GM12865 (cell line): Measurements from ENCODE around the gene TEX29.

ENCODE experiments used
- DNase-seq: peaks from one replicate; pipeline ENCODE4 v3.0.0; 2010; ENCODE audit warnings: low read depth
- H3K4me3 ChIP-seq: 2 replicates; pipeline ENCODE4 v1.5.1; 2011; ENCODE audit warnings: mild to moderate bottlenecking, low read depth, low read length, control low read depth
- TF ChIP-seq, protein P1 (sequence below): IDR thresholded peaks from 2 replicates; pipeline ENCODE4 v1.5.1; 2011; ENCODE audit warnings: low read length, control low read depth, low read depth, inconsistent platforms; ENCODE audit not compliant: insufficient read depth; ENCODE audit errors: missing control alignments

The TEX29 gene

GRCh38 chr13:111360452-111360851 is 40.0 kb downstream of the TEX29 start:
- TF ChIP-seq, protein P1, sequence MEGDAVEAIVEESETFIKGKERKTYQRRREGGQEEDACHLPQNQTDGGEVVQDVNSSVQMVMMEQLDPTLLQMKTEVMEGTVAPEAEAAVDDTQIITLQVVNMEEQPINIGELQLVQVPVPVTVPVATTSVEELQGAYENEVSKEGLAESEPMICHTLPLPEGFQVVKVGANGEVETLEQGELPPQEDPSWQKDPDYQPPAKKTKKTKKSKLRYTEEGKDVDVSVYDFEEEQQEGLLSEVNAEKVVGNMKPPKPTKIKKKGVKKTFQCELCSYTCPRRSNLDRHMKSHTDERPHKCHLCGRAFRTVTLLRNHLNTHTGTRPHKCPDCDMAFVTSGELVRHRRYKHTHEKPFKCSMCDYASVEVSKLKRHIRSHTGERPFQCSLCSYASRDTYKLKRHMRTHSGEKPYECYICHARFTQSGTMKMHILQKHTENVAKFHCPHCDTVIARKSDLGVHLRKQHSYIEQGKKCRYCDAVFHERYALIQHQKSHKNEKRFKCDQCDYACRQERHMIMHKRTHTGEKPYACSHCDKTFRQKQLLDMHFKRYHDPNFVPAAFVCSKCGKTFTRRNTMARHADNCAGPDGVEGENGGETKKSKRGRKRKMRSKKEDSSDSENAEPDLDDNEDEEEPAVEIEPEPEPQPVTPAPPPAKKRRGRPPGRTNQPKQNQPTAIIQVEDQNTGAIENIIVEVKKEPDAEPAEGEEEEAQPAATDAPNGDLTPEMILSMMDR, result no peak
- no peak overlapping the region for H3K4me3 ChIP-seq
- DNase-seq, result no peak

GRCh38 chr13:111361046-111361872 is 40.8 kb downstream of the TEX29 start:
- H3K4me3 ChIP-seq, result no peak overlapping the region
- TF ChIP-seq, protein P1, result no peak
- no peak for DNase-seq

DNA sequence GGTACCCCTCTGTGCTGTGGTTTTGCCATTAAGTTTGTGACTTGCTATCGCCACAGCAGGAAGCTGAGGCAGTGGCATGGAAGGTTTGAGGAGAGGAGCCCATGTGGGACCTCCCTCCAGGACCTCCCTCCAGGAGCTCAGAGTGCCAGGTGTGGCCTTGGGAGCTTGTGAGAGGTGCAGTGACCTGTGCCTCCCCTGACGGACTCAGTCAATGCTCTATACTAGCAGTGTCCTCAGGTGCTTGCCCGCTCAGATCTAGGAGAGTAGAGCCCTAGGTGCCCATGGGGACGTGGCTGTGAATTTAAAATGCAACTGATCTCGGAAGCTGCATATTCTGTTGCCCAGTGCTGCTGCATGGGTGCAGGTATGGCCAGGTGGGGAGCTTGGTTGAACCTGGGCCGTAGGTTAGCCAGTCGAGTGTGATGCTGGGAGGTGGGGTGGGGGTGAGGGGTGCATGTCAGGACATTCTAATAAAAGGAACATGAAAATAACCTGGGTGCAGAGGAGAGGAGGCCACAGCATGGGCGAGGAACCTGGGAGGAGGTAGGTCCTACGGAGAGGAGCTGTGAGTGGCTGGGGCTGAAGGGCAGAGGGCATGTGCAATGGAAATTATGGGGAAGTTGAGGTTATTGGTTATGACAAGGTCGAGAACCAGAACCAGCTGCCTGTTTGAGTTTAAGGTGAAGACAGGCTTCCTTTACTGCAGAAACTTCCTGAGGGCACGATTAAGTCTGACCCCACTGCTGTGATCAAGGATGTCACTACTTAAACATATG is 41.6 kb downstream of the TEX29 start:
- no peak for DNase-seq
- no peak overlapping the region for H3K4me3 ChIP-seq
- TF ChIP-seq, protein P1, result no peak

GRCh38 chr13:111363121-111363520 is 42.7 kb downstream of the TEX29 start:
- no peak for DNase-seq

DNA sequence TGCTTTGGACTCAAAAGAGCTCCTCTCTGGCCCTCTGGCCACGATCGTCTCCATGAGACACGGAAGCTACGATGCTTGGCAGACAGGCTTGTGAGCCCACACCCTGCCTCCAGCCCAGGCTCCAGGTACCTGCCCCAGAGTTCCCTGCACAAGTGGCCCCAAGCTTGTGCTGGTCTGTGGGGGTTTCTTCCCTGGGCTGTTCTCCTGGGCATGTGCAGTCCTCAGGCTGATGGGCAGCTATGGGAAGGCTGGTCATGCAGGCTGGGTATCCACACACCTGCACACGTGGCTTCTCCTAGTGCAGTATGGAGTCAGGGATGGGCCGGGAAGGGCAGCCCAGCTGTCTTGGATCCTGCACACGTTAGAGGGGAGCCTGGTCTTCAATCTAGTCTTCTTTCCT is 43.1 kb downstream of the TEX29 start:
- no peak for DNase-seq
- TF ChIP-seq, protein P1, result no peak
- no peak overlapping the region for H3K4me3 ChIP-seq

More at GRCh38 chr13:111363121-111363520, 42.7 kb downstream of the TEX29 start:
- no peak overlapping the region for H3K4me3 ChIP-seq
- TF ChIP-seq, protein P1, result no peak

DNA sequence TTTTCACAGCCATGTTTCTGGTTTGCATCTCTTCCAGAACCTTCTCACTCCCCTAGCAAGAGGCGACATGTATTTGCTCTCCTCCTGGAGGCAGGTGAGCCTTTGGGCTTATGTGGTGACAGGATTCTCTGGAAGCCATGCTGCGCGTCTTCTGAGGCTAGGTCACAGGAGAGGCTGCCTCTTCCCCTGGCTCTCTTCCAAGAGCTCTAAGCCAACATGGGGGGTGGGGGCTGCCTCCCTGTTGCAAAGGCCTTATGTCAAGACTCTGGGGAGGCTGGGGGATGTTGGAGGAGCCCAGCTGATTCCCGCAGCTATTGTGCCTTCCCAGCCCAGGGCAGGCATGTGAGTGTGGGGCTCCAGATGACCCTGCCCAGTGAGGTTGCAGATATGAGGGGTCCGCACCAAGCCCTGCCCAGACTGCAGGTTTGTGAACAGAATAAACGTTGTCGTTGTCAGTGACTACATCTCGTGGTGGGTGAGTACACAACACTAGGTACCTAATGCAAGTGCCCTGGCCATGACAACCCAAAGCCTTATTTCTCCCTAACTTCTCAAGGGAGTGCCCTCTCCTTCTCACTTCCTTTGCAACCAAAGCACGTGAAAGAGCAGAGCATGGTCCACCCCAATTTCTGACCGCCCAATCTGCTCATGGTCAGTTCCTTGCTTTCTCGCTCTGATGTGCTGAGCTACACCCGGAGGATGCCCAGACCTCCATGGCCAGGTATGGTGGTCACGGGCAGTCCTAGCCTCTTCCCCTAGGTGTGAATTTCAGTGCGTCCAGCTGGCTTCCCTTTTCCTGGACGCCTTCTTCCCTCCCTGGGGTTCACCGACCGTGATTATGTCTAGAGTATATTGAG is 44.9 kb downstream of the TEX29 start:
- DNase-seq, result no peak
- TF ChIP-seq, protein P1, result no peak
- H3K4me3 ChIP-seq, result no peak overlapping the region
